BLaER1 treated with 17β-estradiol and CSF1 and Interleukin-3, amounts not matched to agents 10 nM and 100 nM (cell line): ENCODE measurements around the gene TRPM2.
A peak's percentile ranks its signal among the peaks of the same experiment; 100 is the strongest.

ENCODE experiments used
- H3K27ac ChIP-seq, 11 experiments: shearing (Covaris generic); formaldehyde crosslinking; 2 replicates each; pipeline ENCODE4 v1.8.1; 2022
- H3K27me3 ChIP-seq, 11 experiments: shearing (Covaris generic); formaldehyde crosslinking; 2 replicates each; pipeline ENCODE4 v1.8.1; 2022
- H3K36me3 ChIP-seq, 11 experiments: shearing (Covaris generic); formaldehyde crosslinking; 2 replicates each; pipeline ENCODE4 v1.8.1; 2022
- H3K4me1 ChIP-seq, 10 experiments: shearing (Covaris generic); formaldehyde crosslinking; 2 replicates each; pipeline ENCODE4 v1.8.1; 2022
- H3K4me2 ChIP-seq, 11 experiments: shearing (Covaris generic); formaldehyde crosslinking; 2 replicates each; pipeline ENCODE4 v1.8.1; 2022
- H3K4me3 ChIP-seq, 10 experiments: shearing (Covaris generic); formaldehyde crosslinking; 2 replicates each; pipeline ENCODE4 v1.8.1; 2022
- H3K9ac ChIP-seq, 11 experiments: shearing (Covaris generic); formaldehyde crosslinking; 2 replicates each; pipeline ENCODE4 v1.8.1; 2022
- H3K9me3 ChIP-seq, 11 experiments: shearing (Covaris generic); formaldehyde crosslinking; replicated peaks in 1 of 11; 2 replicates each; pipeline ENCODE4 v1.8.1; 2022
- H4K20me1 ChIP-seq, 11 experiments: shearing (Covaris generic); formaldehyde crosslinking; 2 replicates each; pipeline ENCODE4 v1.8.1; 2022
- Cebpa-rat ChIP-seq, 11 experiments: shearing (Covaris generic); IDR thresholded peaks; 2 replicates each; pipeline ENCODE4 v1.8.1; 2022

TRPM2 gene

GRCh38 chr21:44405091-44405947 is 51.9 kb downstream of the TRPM2 start:
- Histone ChIP-seq H3K9ac (no peak overlapping the region), H3K27me3 (no peaks in the 10 kb centered on the region; a peak in 1 of 22 replicates), H4K20me1 (peaks cover 0 to 49% (median 29%) of the 10 kb centered on the region in 11 experiments; a peak in 15 of 22 replicates), H3K36me3 (peaks cover 91 to 100% (median 97%) of the 10 kb centered on the region in 11 experiments), H3K4me2 (no peak overlapping the region), H3K4me3 (no peak overlapping the region), H3K4me1 (peaks cover 0 to 25% (median 11%) of the 10 kb centered on the region in 10 experiments; a peak in 10 of 20 replicates), H3K9me3 (peaks cover 49 to 90% (median 60%) of the 10 kb centered on the region in 11 experiments), H3K27ac (no peak overlapping the region)
- TF ChIP-seq Cebpa-rat (IDR thresholded peaks at IDR 0.05) = no peak

GRCh38 chr21:44405948-44406872 is 52.8 kb downstream of the TRPM2 start:
- peaks cover 49 to 85% (median 64%) of the 10 kb centered on the region in 11 experiments for H3K9me3 ChIP-seq
- peaks cover 87 to 99% (median 94%) of the 10 kb centered on the region in 11 experiments for H3K36me3 ChIP-seq
- TF ChIP-seq Cebpa-rat (IDR thresholded peaks at IDR 0.05) = no peak
- H4K20me1 ChIP-seq = peaks cover 0 to 45% (median 21%) of the 10 kb centered on the region in 11 experiments; a peak in 14 of 22 replicates
- H3K4me1 ChIP-seq = peaks cover 0 to 16% (median 4%) of the 10 kb centered on the region in 10 experiments; a peak in 9 of 20 replicates
- no peak overlapping the region for H3K4me2 ChIP-seq
- no peak overlapping the region for H3K27ac ChIP-seq
- H3K9ac ChIP-seq = no peak overlapping the region
- no peaks in the 10 kb centered on the region; a peak in 1 of 22 replicates for H3K27me3 ChIP-seq
- peak overlapping the region in 2 of 10 experiments; percentile 11 to 27; a peak in 3 of 20 replicates for H3K4me3 ChIP-seq

GRCh38 chr21:44406953-44407352 is 53.5 kb downstream of the TRPM2 start:
- Histone ChIP-seq H3K27ac (no peak overlapping the region), H3K4me2 (no peak overlapping the region), H3K27me3 (no peaks in the 10 kb centered on the region; a peak in 1 of 22 replicates), H3K36me3 (peaks cover 87 to 99% (median 94%) of the 10 kb centered on the region in 11 experiments), H3K4me3 (peak overlapping the region in 5 of 10 experiments; percentile 8 to 28 (median 24); a peak in 3 of 20 replicates), H4K20me1 (peaks cover 0 to 43% (median 17%) of the 10 kb centered on the region in 11 experiments; a peak in 13 of 22 replicates), H3K9me3 (peaks cover 56 to 89% (median 72%) of the 10 kb centered on the region in 11 experiments), H3K9ac (no peak overlapping the region), H3K4me1 (peaks cover 0 to 9% (median under 1%) of the 10 kb centered on the region in 10 experiments; a peak in 9 of 20 replicates)
- no peak for TF ChIP-seq Cebpa-rat (IDR thresholded peaks at IDR 0.05)

- peaks cover 0 to 4% (median 0%) of the 10 kb centered on the region in 10 experiments; a peak in 4 of 20 replicates for H3K4me1 ChIP-seq
- peaks cover 0 to 43% (median 12%) of the 10 kb centered on the region in 11 experiments; a peak in 12 of 22 replicates for H4K20me1 ChIP-seq
- no peak for TF ChIP-seq Cebpa-rat (IDR thresholded peaks at IDR 0.05)
- no peak overlapping the region for H3K4me2 ChIP-seq
- H3K9me3 ChIP-seq = peaks cover 59 to 87% (median 72%) of the 10 kb centered on the region in 11 experiments
- H3K9ac ChIP-seq = no peak overlapping the region
- H3K4me3 ChIP-seq = peak overlapping the region in 6 of 10 experiments; percentile 8 to 40 (median 26); a peak in 5 of 20 replicates
- no peak overlapping the region for H3K27ac ChIP-seq
- H3K36me3 ChIP-seq = peaks cover 87 to 99% (median 94%) of the 10 kb centered on the region in 11 experiments
- no peaks in the 10 kb centered on the region; a peak in 1 of 22 replicates for H3K27me3 ChIP-seq
These were observed 54.1 kb downstream of the TRPM2 start for GRCh38 chr21:44407493-44407892.

GRCh38 chr21:44408226-44408625 is 54.8 kb downstream of the TRPM2 start:
- no peaks in the 10 kb centered on the region; a peak in 1 of 22 replicates for H3K27me3 ChIP-seq
- peaks cover 0 to 42% (median 12%) of the 10 kb centered on the region in 11 experiments; a peak in 10 of 22 replicates for H4K20me1 ChIP-seq
- no peak overlapping the region for H3K4me2 ChIP-seq
- H3K9me3 ChIP-seq = peaks cover 59 to 80% (median 69%) of the 10 kb centered on the region in 11 experiments
- no peaks in the 10 kb centered on the region for H3K4me1 ChIP-seq
- no peak overlapping the region for H3K9ac ChIP-seq
- H3K36me3 ChIP-seq = peaks cover 87 to 99% (median 94%) of the 10 kb centered on the region in 11 experiments
- H3K27ac ChIP-seq = no peak overlapping the region
- no peak for TF ChIP-seq Cebpa-rat (IDR thresholded peaks at IDR 0.05)
- H3K4me3 ChIP-seq = peak overlapping the region in 5 of 10 experiments; percentile 8 to 40 (median 28); a peak in 5 of 20 replicates

- no peak overlapping the region for H3K27ac ChIP-seq
- H3K9me3 ChIP-seq = peaks cover 20 to 89% (median 83%) of the 10 kb centered on the region in 11 experiments
- peaks cover 0 to 68% (median 44%) of the 10 kb centered on the region in 11 experiments; a peak in 14 of 22 replicates for H4K20me1 ChIP-seq
- H3K4me2 ChIP-seq = no peak overlapping the region
- H3K4me3 ChIP-seq = peak overlapping the region in 1 of 10 experiments; percentile 7; a peak in 1 of 20 replicates
- TF ChIP-seq Cebpa-rat (IDR thresholded peaks at IDR 0.05) = no peak
- peaks cover 92 to 100% (median 95%) of the 10 kb centered on the region in 11 experiments for H3K36me3 ChIP-seq
- H3K9ac ChIP-seq = no peak overlapping the region
- no peaks in the 10 kb centered on the region for H3K4me1 ChIP-seq
- H3K27me3 ChIP-seq = no peaks in the 10 kb centered on the region
These were observed 60.3 kb downstream of the TRPM2 start for GRCh38 chr21:44413566-44414290.

- Histone ChIP-seq H3K36me3 (peaks cover 92 to 100% (median 95%) of the 10 kb centered on the region in 11 experiments), H3K27ac (no peak overlapping the region), H3K4me1 (0 out of 20 replicates have a peak, but pooled peaks cover 0 to under 1% (median 0%) of the 10 kb centered on the region in 10 experiments), H3K27me3 (no peaks in the 10 kb centered on the region), H3K4me3 (peak overlapping the region in 1 of 10 experiments; percentile 7; a peak in 1 of 20 replicates), H4K20me1 (peaks cover 0 to 75% (median 51%) of the 10 kb centered on the region in 11 experiments; a peak in 17 of 22 replicates), H3K9me3 (peaks cover 13 to 89% (median 83%) of the 10 kb centered on the region in 11 experiments), H3K4me2 (no peak overlapping the region), H3K9ac (no peak overlapping the region)
- TF ChIP-seq Cebpa-rat (IDR thresholded peaks at IDR 0.05) = no peak
These were observed 61.1 kb downstream of the TRPM2 start for GRCh38 chr21:44414291-44415072.
